ENCODE measurements around the gene SMLR1. TPM values are rescaled to one million over a fixed set of nuclear protein-coding genes. Genes with fewer than 3 reads are reported as not detected.

Gene SMLR1
- total and polyA plus RNA-seq, 2 donors (not counting 3 experiments of a cell fraction or from before 2014, with no cell fraction given): not detected

DNA sequence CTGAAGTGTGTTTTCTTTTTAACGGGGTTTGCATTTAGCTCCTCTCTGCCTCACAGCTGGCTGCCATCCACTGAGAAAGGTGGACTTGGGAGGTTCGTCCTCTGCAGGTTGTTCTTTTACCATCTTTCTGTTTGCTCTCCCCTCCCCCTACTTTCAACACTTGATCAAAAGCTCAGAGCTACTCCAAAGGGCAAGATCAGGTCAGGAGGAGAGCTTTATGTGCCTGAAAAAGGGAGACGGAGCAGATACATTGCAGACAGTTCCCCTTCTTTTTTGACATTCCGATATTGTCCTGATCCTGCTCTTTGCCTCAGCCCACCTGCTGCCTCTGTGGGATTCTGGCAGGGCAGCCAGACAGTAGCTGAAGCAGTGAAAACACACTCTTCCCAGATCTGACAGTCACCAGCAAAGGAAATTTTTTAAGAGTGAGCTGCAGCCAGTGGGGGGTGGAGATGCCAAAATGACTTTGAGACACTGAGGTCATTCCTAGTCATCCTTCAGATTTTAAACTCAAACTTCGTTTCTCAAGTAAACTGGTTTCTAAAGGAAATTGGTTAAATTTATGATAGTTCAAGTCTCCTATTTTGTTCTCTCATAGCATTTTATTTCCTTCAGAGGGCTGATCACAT, 26.5 kb downstream of the SMLR1 start:
- Histone ChIP-seq H3K79me2 (ENCODE audit: control insufficient read depth, insufficient read depth, low read length) (no peaks in the 10 kb centered on the region), H3K9ac (replicated peaks; ENCODE audit: extremely low read depth, insufficient read depth, low read length) (no peak overlapping the region), H4K20me1 (replicated peaks; ENCODE audit: control insufficient read depth, extremely low read depth, insufficient read depth, low read length) (no peaks in the 10 kb centered on the region), H3K4me1 (ENCODE audit: control insufficient read depth, extremely low read depth, insufficient read depth, low read length) (no peaks in the 10 kb centered on the region), H3K27me3 (ENCODE audit: control insufficient read depth in 2 of 2, insufficient read depth in 2 of 2, low read length in 2 of 2) (no peaks in the 10 kb centered on the region), H3K36me3 (ENCODE audit: control insufficient read depth in 2 of 2, extremely low read depth in 1 of 2, insufficient read depth in 2 of 2, low read length in 2 of 2) (no peaks in the 10 kb centered on the region), H3K9me1 (replicated peaks; ENCODE audit: control insufficient read depth, extremely low read depth, insufficient read depth, low read length) (no peaks in the 10 kb centered on the region), H3K4me2 (ENCODE audit: insufficient read depth, low read length) (no peak overlapping the region), H3K4me3 (replicated peaks in 1 of 3; ENCODE audit: insufficient read depth in 1 of 3, low read depth in 1 of 3, low read length in 3 of 3) (no peak overlapping the region), H2AFZ (ENCODE audit: low read depth, low read length) (no peak overlapping the region), H3K9me3 (replicated peaks; ENCODE audit: control insufficient read depth, insufficient read depth, low read length) (no peaks in the 10 kb centered on the region), H3K27ac (ENCODE audit: insufficient read depth, low read depth, low read length) (no peak overlapping the region)
- intact Hi-C loops (cut with micrococcal nuclease) (no loop called here), dilution Hi-C loops (cut with MboI; ENCODE audit: extremely low pct_ligation_motif_present, low sequenced_read_pairs) (no loop called here)
- ChIA-PET CTCF (interaction anchor here (0.6 kb wide), 1 partner anchor 538 kb away, joined by 4 read pairs; no protein-coding TSS in a partner anchor), POLR2A (no interaction called here)
- BruUV-seq (replicated peaks): no TSS peak
- FAIRE-seq (no peak), DNase-seq (ENCODE audit: low read depth, low spot score) (no peak)
- TF ChIP-seq POLR2A (IDR thresholded peaks at IDR 0.05; ENCODE audit: low read depth, low read length) (no peak), POLR2AphosphoS5 (IDR thresholded peaks at IDR 0.05; ENCODE audit: insufficient read depth, low read depth, low read length) (no peak), FOS (IDR thresholded peaks at IDR 0.05; ENCODE audit: borderline replicate concordance, insufficient read depth, low read length) (no peak), JUN (IDR thresholded peaks at IDR 0.05; ENCODE audit: borderline replicate concordance, insufficient read depth, insufficient read length, low read depth) (no peak), GATA2 (IDR thresholded peaks at IDR 0.05; ENCODE audit: insufficient read depth, insufficient read length, low read depth, low read length) (no peak), EZH2 (IDR thresholded peaks at IDR 0.05; ENCODE audit: borderline replicate concordance, low read depth, low read length, severe bottlenecking) (no peak), MYC (IDR thresholded peaks at IDR 0.05; ENCODE audit: low read depth, low read length) (no peak)
- TF ChIP-seq, protein P1, sequence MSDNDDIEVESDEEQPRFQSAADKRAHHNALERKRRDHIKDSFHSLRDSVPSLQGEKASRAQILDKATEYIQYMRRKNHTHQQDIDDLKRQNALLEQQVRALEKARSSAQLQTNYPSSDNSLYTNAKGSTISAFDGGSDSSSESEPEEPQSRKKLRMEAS (IDR thresholded peaks at IDR 0.05; ENCODE audit: insufficient read depth, insufficient read length): no peak
- TF ChIP-seq, protein P2, sequence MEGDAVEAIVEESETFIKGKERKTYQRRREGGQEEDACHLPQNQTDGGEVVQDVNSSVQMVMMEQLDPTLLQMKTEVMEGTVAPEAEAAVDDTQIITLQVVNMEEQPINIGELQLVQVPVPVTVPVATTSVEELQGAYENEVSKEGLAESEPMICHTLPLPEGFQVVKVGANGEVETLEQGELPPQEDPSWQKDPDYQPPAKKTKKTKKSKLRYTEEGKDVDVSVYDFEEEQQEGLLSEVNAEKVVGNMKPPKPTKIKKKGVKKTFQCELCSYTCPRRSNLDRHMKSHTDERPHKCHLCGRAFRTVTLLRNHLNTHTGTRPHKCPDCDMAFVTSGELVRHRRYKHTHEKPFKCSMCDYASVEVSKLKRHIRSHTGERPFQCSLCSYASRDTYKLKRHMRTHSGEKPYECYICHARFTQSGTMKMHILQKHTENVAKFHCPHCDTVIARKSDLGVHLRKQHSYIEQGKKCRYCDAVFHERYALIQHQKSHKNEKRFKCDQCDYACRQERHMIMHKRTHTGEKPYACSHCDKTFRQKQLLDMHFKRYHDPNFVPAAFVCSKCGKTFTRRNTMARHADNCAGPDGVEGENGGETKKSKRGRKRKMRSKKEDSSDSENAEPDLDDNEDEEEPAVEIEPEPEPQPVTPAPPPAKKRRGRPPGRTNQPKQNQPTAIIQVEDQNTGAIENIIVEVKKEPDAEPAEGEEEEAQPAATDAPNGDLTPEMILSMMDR (IDR thresholded peaks at IDR 0.05; ENCODE audit: extremely low read depth in 1 of 2, insufficient read depth in 1 of 2, low read depth in 1 of 2, low read length in 2 of 2): no peak
